ENCODE results near the gene HAVCR1.

HAVCR1 gene

GRCh38 chr5:156981481-156981880, 77.4 kb downstream of the HAVCR1 start:
- no peak for DNase-seq

All from activated T-cell treated with anti-CD3 and anti-CD28 coated beads for 4 hours (primary cell).